ENCODE measurements around the gene MRGPRG.

Gene MRGPRG

GRCh38 chr11:3186166-3186953 is 32.3 kb downstream of the MRGPRG start:
- no peak overlapping the region for H2AFZ ChIP-seq (ENCODE audit: low read depth, low read length, severe bottlenecking)
- H3K27ac ChIP-seq (ENCODE audit: low read depth, low read length), result no peak overlapping the region
- no peak overlapping the region for H3K4me3 ChIP-seq (ENCODE audit: insufficient read depth, low read length, poor library complexity, severe bottlenecking)
- no peak overlapping the region for H3K4me2 ChIP-seq (ENCODE audit: low read depth, low read length, poor library complexity, severe bottlenecking)
- H3K79me2 ChIP-seq (ENCODE audit: insufficient read depth, low read length), result no peaks in the 10 kb centered on the region
- TF ChIP-seq EZH2phosphoT487 (conservative IDR thresholded peaks at IDR 0.05; ENCODE audit: low read length), result no peak
- TF ChIP-seq, protein P1, sequence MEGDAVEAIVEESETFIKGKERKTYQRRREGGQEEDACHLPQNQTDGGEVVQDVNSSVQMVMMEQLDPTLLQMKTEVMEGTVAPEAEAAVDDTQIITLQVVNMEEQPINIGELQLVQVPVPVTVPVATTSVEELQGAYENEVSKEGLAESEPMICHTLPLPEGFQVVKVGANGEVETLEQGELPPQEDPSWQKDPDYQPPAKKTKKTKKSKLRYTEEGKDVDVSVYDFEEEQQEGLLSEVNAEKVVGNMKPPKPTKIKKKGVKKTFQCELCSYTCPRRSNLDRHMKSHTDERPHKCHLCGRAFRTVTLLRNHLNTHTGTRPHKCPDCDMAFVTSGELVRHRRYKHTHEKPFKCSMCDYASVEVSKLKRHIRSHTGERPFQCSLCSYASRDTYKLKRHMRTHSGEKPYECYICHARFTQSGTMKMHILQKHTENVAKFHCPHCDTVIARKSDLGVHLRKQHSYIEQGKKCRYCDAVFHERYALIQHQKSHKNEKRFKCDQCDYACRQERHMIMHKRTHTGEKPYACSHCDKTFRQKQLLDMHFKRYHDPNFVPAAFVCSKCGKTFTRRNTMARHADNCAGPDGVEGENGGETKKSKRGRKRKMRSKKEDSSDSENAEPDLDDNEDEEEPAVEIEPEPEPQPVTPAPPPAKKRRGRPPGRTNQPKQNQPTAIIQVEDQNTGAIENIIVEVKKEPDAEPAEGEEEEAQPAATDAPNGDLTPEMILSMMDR (IDR thresholded peaks at IDR 0.05; ENCODE audit: insufficient read depth, low read length, poor library complexity, severe bottlenecking), result no peak
- H3F3A ChIP-seq (ENCODE audit: insufficient read depth), result no peaks in the 10 kb centered on the region
- H4K20me1 ChIP-seq (ENCODE audit: low read depth, low read length), result no peaks in the 10 kb centered on the region
- H3K9ac ChIP-seq (ENCODE audit: low read length), result no peak overlapping the region
- no peaks in the 10 kb centered on the region for H3K9me3 ChIP-seq (ENCODE audit: insufficient read depth, low read length)
- no peaks in the 10 kb centered on the region for H3K36me3 ChIP-seq (ENCODE audit: low read length)
- H3K9me2 ChIP-seq (replicated peaks; ENCODE audit: insufficient read depth, low read length), result no peaks in the 10 kb centered on the region
- H3K27me3 ChIP-seq (ENCODE audit: low read length), result no peaks in the 10 kb centered on the region

DNA sequence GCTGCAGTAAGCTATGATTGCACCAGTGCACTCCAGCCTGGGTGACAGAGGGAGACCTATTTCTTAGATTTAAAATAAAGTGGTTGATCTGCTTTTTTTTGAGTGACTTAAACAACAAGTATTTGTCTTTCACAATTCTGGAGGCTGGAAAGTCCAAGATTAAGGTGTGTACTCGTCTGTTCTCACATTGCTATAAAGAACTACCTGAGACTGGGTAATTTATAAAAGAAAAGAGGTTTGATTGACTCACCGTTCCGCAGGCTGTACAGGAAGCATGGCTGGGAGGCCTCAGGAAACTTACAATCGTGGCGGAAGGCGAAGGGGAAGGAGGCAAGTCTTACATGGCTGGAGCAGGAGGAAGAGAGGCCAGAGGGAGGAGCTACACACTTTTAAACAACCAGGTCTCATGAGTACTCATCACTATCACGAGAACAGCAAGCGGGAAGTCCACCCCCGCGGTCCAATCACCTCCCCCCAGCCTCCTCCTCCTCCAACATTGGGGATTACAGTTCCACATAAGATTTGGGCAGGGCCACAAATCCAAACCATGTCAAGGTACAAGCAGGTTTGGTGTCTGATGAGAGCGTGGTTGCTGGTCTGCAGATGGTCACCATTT is 33.8 kb downstream of the MRGPRG start:
- no peaks in the 10 kb centered on the region for H3K27me3 ChIP-seq (ENCODE audit: low read length)

GRCh38 chr11:3183523-3183922 is 35.1 kb downstream of the MRGPRG start:
- Histone ChIP-seq H3K27ac (ENCODE audit: low read depth, low read length) (no peak overlapping the region), H3F3A (ENCODE audit: insufficient read depth) (no peaks in the 10 kb centered on the region), H3K27me3 (ENCODE audit: low read length) (no peaks in the 10 kb centered on the region), H3K9me3 (ENCODE audit: insufficient read depth, low read length) (no peaks in the 10 kb centered on the region), H2AFZ (ENCODE audit: low read depth, low read length, severe bottlenecking) (no peak overlapping the region), H3K36me3 (ENCODE audit: low read length) (no peaks in the 10 kb centered on the region), H3K79me2 (ENCODE audit: insufficient read depth, low read length) (no peaks in the 10 kb centered on the region), H3K4me3 (ENCODE audit: insufficient read depth, low read length, poor library complexity, severe bottlenecking) (no peak overlapping the region), H4K20me1 (ENCODE audit: low read depth, low read length) (no peaks in the 10 kb centered on the region), H3K4me2 (ENCODE audit: low read depth, low read length, poor library complexity, severe bottlenecking) (no peak overlapping the region), H3K9me2 (replicated peaks; ENCODE audit: insufficient read depth, low read length) (no peaks in the 10 kb centered on the region), H3K9ac (ENCODE audit: low read length) (no peak overlapping the region)
- TF ChIP-seq, protein P1 (IDR thresholded peaks at IDR 0.05; ENCODE audit: insufficient read depth, low read length, poor library complexity, severe bottlenecking), result no peak
- no peak for TF ChIP-seq EZH2phosphoT487 (conservative IDR thresholded peaks at IDR 0.05; ENCODE audit: low read length)

More for the DNA sequence above, 33.8 kb downstream of the MRGPRG start:
- no peaks in the 10 kb centered on the region for H3K9me2 ChIP-seq (replicated peaks; ENCODE audit: insufficient read depth, low read length)
- H3K4me3 ChIP-seq (ENCODE audit: insufficient read depth, low read length, poor library complexity, severe bottlenecking), result no peak overlapping the region
- H3K9me3 ChIP-seq (ENCODE audit: insufficient read depth, low read length), result no peaks in the 10 kb centered on the region
- no peak overlapping the region for H3K4me2 ChIP-seq (ENCODE audit: low read depth, low read length, poor library complexity, severe bottlenecking)
- H3K36me3 ChIP-seq (ENCODE audit: low read length), result no peaks in the 10 kb centered on the region
- no peak overlapping the region for H2AFZ ChIP-seq (ENCODE audit: low read depth, low read length, severe bottlenecking)
- H4K20me1 ChIP-seq (ENCODE audit: low read depth, low read length), result no peaks in the 10 kb centered on the region
- no peaks in the 10 kb centered on the region for H3F3A ChIP-seq (ENCODE audit: insufficient read depth)
- H3K9ac ChIP-seq (ENCODE audit: low read length), result no peak overlapping the region
- no peak for TF ChIP-seq EZH2phosphoT487 (conservative IDR thresholded peaks at IDR 0.05; ENCODE audit: low read length)
- TF ChIP-seq, protein P1 (IDR thresholded peaks at IDR 0.05; ENCODE audit: insufficient read depth, low read length, poor library complexity, severe bottlenecking), result no peak
- no peak overlapping the region for H3K27ac ChIP-seq (ENCODE audit: low read depth, low read length)
- no peaks in the 10 kb centered on the region for H3K79me2 ChIP-seq (ENCODE audit: insufficient read depth, low read length)

All from SU-DHL-6 (cell line).